Activated CD8-positive, alpha-beta memory T cell treated with anti-CD3 and anti-CD28 coated beads for 4 hours (primary cell): ENCODE data around the gene TXNL4A.
"Not testable (repeated sequence)": the region's sequence is repeated elsewhere in the genome, so short reads cannot be mapped to it uniquely, and the experiment has no call there.

Source experiments
- DNase-seq, 2 donors: peaks; one replicate each; pipeline ENCODE4 v3.0.0-alpha.2; 2020; ENCODE audit warnings: low read depth in 2 of 2

The TXNL4A gene

GRCh38 chr18:79999701-80000100 lies 11.3 kb upstream of the TXNL4A start:
- not testable (repeated sequence) for DNase-seq

- no peak for DNase-seq
Observed at GRCh38 chr18:79991494-79991893, 3.1 kb upstream of the TXNL4A start.

- DNase-seq = no peak
Observed at GRCh38 chr18:79989195-79989497, 783 bp upstream of the TXNL4A start.

GRCh38 chr18:79988071-79988450 lies 302 bp downstream of the TXNL4A start:
- DNase-seq = peak in 1 of 2 donors; percentile 27

- DNase-seq = no peak
Observed at GRCh38 chr18:79987566-79987965, 797 bp downstream of the TXNL4A start.

- no peak for DNase-seq
Observed at GRCh38 chr18:79986726-79987125, 1.6 kb downstream of the TXNL4A start.

- no peak for DNase-seq
Observed at GRCh38 chr18:79985172-79985571, 3.2 kb downstream of the TXNL4A start.

- DNase-seq = no peak
Observed at GRCh38 chr18:79983793-79984192, 4.6 kb downstream of the TXNL4A start.

GRCh38 chr18:79983253-79983652 lies 5.1 kb downstream of the TXNL4A start:
- DNase-seq = no peak

- DNase-seq = no peak
Observed at GRCh38 chr18:79982736-79983135, 5.6 kb downstream of the TXNL4A start.

- DNase-seq = no peak
Observed at GRCh38 chr18:79980585-79980984, 7.8 kb downstream of the TXNL4A start.

- no peak for DNase-seq
Observed at GRCh38 chr18:79979843-79980242, 8.5 kb downstream of the TXNL4A start.

GRCh38 chr18:79975985-79976680 lies 12.2 kb downstream of the TXNL4A start:
- no peak for DNase-seq

- DNase-seq = no peak
Observed at GRCh38 chr18:79975043-79975442, 13.3 kb downstream of the TXNL4A start.

- DNase-seq = no peak
Observed at GRCh38 chr18:79974025-79974654, 14.2 kb downstream of the TXNL4A start.

GRCh38 chr18:79973517-79973916 lies 14.8 kb downstream of the TXNL4A start:
- DNase-seq = no peak

- DNase-seq = no peak
Observed at GRCh38 chr18:79972720-79973119, 15.6 kb downstream of the TXNL4A start.

GRCh38 chr18:79971986-79972385 lies 16.4 kb downstream of the TXNL4A start:
- no peak for DNase-seq

GRCh38 chr18:79971211-79971952 lies 17.0 kb downstream of the TXNL4A start:
- no peak for DNase-seq

GRCh38 chr18:79970419-79971133 lies 17.8 kb downstream of the TXNL4A start:
- no peak for DNase-seq

- no peak for DNase-seq
Observed at GRCh38 chr18:79965119-79965902, 23.1 kb downstream of the TXNL4A start.
